K562 (cell line): ENCODE measurements around the gene NMRAL1. TPM values are rescaled to one million over a fixed set of nuclear protein-coding genes. Genes with fewer than 3 reads are reported as not detected.
A peak's percentile ranks its signal among the peaks of the same experiment; 100 is the strongest.

Source experiments
- AFF1 ChIP-seq, 2 experiments: fragments of 450-650 bp; IDR thresholded peaks; 2 replicates each; pipeline ENCODE4 v1.6.1; 2018; ENCODE audit warnings: mild to moderate bottlenecking in 2 of 2, low read depth in 1 of 2; ENCODE audit not compliant: partially characterized antibody in 2 of 2
- CBX3 ChIP-seq, 2 experiments: IDR thresholded peaks; 1 replicate in 1 of 2; 2 replicates in 1 of 2; pipeline ENCODE4 v1.6.1; 2012; ENCODE audit warnings: inconsistent platforms in 2 of 2, low read length in 2 of 2, borderline replicate concordance in 1 of 2, control low read depth in 1 of 2
- CBX5 ChIP-seq: IDR thresholded peaks from 2 replicates; pipeline ENCODE4 v1.6.1; 2014; ENCODE audit warnings: low read depth, borderline replicate concordance
- EP400 ChIP-seq: fragments of 450-650 bp; IDR thresholded peaks from 2 replicates; pipeline ENCODE4 v1.6.1; 2017; ENCODE audit warnings: antibody characterized with exemption, mild to moderate bottlenecking, moderate library complexity
- HDAC8 ChIP-seq: fragments of 450-650 bp; IDR thresholded peaks from 2 replicates; pipeline ENCODE4 v1.6.1; 2016; ENCODE audit warnings: mild to moderate bottlenecking, missing genetic modification characterization, moderate library complexity, missing compliant biosample characterization
- HNRNPK ChIP-seq: fragments of 200-400 bp; formaldehyde crosslinking; IDR thresholded peaks from one replicate; pipeline ENCODE4 v1.6.1; 2018; ENCODE audit warnings: mild to moderate bottlenecking, low read depth, low read length; ENCODE audit not compliant: poor library complexity, severe bottlenecking
- ILF3 ChIP-seq: fragments of 450-650 bp; IDR thresholded peaks from 2 replicates; pipeline ENCODE4 v1.6.1; 2018; ENCODE audit warnings: antibody characterized with exemption, mild to moderate bottlenecking, moderate library complexity, borderline replicate concordance
- KLF10 ChIP-seq: fragments of 250-450 bp; sonication (Bioruptor Pico); IDR thresholded peaks from 2 replicates; pipeline ENCODE4 v1.6.1; 2021; ENCODE audit warnings: matching md5 sums
- MBD1 ChIP-seq: fragments of 250-450 bp; sonication (Bioruptor Pico); IDR thresholded peaks from 2 replicates; pipeline ENCODE4 v1.8.0; 2022; ENCODE audit warnings: inconsistent platforms
- NFIC ChIP-seq: fragments of 450-650 bp; IDR thresholded peaks from 2 replicates; pipeline ENCODE4 v1.6.1; 2017; ENCODE audit warnings: mild to moderate bottlenecking, inconsistent platforms
- POLR2AphosphoS2 ChIP-seq: IDR thresholded peaks from 2 replicates; pipeline ENCODE4 v1.6.1; 2012; ENCODE audit warnings: low read length, improper control_type of control experiment
- PRPF4 ChIP-seq: fragments of 200-400 bp; formaldehyde crosslinking; IDR thresholded peaks from one replicate; pipeline ENCODE4 v1.6.1; 2017; ENCODE audit warnings: low read length, low read depth, mild to moderate bottlenecking; ENCODE audit not compliant: insufficient read depth, poor library complexity, severe bottlenecking
- SMC3 ChIP-seq: conservative IDR thresholded peaks from 2 replicates; pipeline ENCODE4 v1.6.1; 2011; ENCODE audit warnings: low read depth, low read length, improper control_type of control experiment; ENCODE audit not compliant: insufficient read depth
- SNIP1 ChIP-seq: fragments of 450-650 bp; IDR thresholded peaks from 2 replicates; pipeline ENCODE4 v1.7.1; 2017; ENCODE audit warnings: low read depth, mild to moderate bottlenecking
- TAL1 ChIP-seq: fragments of 450-650 bp; IDR thresholded peaks from 2 replicates; pipeline ENCODE4 v1.6.1; 2016; ENCODE audit warnings: mild to moderate bottlenecking
- TARDBP ChIP-seq: fragments of 450-650 bp; IDR thresholded peaks from 2 replicates; pipeline ENCODE4 v1.6.1; 2016
- TBL1XR1 ChIP-seq, 2 experiments: IDR thresholded peaks; 2 replicates each; pipeline ENCODE4 v1.6.1; 2012; ENCODE audit warnings: improper control_type of control experiment in 2 of 2, low read length in 2 of 2, mild to moderate bottlenecking in 1 of 2
- XRCC5 ChIP-seq: fragments of 200-400 bp; formaldehyde crosslinking; IDR thresholded peaks from 2 replicates; pipeline ENCODE4 v1.6.1; 2017; ENCODE audit warnings: low read depth, mild to moderate bottlenecking, low read length
- ZBTB8A ChIP-seq: fragments of 450-650 bp; IDR thresholded peaks from 2 replicates; pipeline ENCODE4 v1.6.1; 2018; ENCODE audit warnings: mild to moderate bottlenecking, moderate library complexity; ENCODE audit not compliant: partially characterized antibody
- ZNF655 ChIP-seq: fragments of 250-450 bp; sonication (Bioruptor Pico); IDR thresholded peaks from 2 replicates; pipeline ENCODE4 v1.5.0; 2021
- ZNF699 ChIP-seq: fragments of 250-450 bp; sonication (Bioruptor Pico); IDR thresholded peaks from 2 replicates; pipeline ENCODE4 v1.8.0; 2021; ENCODE audit warnings: mild to moderate bottlenecking, moderate library complexity; ENCODE audit not compliant: insufficient replicate concordance
- polyA plus RNA-seq, 8 experiments: library from polyadenylated mRNA; depleted of rRNA in 4 of 8; stranded (reverse) in 5 of 8; unstranded in 3 of 8; fragments of >200 nt; fragmentation: Nextera tagmentation in 2 of 8; fragmentation: Illumina TruSeq in 1 of 8; extraction: Ambion mirVana in 2 of 8; extraction: Trizol in 1 of 8; gene quantifications; 2 replicates each; pipeline versions ENCODE4 v1.2.1 to v1.2.3, GENCODE V29; 2011 to 2014; ENCODE audit warnings: inconsistent platforms in 1 of 8, missing spikeins in 1 of 8
- total RNA-seq, 7 experiments: library from RNA; depleted of rRNA in 6 of 7; stranded (reverse); fragments of >200 nt in 6 of 7; fragmentation: Illumina TruSeq in 2 of 7; extraction: Trizol in 2 of 7; gene quantifications; 2 replicates each; pipeline versions ENCODE4 v1.2.1 to v1.2.3, GENCODE V29; 2011 to 2021; ENCODE audit warnings: low replicate concordance in 1 of 7

The NMRAL1 gene
- total and polyA plus RNA-seq, 9 of the 15 experiments (the other 6 are each of a cell fraction or from before 2014, with no cell fraction given): 6.3 to 116 (median 63.2) TPM

- TF ChIP-seq AFF1 (IDR thresholded peaks at IDR 0.05; ENCODE audit: low read depth in 1 of 2, partially characterized antibody in 2 of 2): peak in 1 of 2 experiments; percentile 35
- no peak for TF ChIP-seq ZBTB8A
- no peak for TF ChIP-seq ZNF655 (CRISPR knock-in tag)
- TF ChIP-seq TAL1: 0 out of 2 replicates have a peak, but pooled peaks have one; percentile 7
- no peak for TF ChIP-seq CBX5
- no peak for TF ChIP-seq ZNF699 (CRISPR knock-in tag)
- TF ChIP-seq SMC3: no peak
- 0 out of 4 replicates have a peak, but pooled peaks have one; percentile 17 to 31 for TF ChIP-seq TBL1XR1 (IDR thresholded peaks at IDR 0.05; ENCODE audit: low read length in 2 of 2)
- peak; percentile 65 for TF ChIP-seq EP400
- TF ChIP-seq XRCC5: no peak
- no peak for TF ChIP-seq TARDBP
- TF ChIP-seq HNRNPK: no peak
- TF ChIP-seq NFIC: no peak
- TF ChIP-seq KLF10: 0 out of 2 replicates have a peak, but pooled peaks have one; percentile 38
- no peak for TF ChIP-seq SNIP1
- no peak for TF ChIP-seq CBX3 (IDR thresholded peaks at IDR 0.05; ENCODE audit: borderline replicate concordance in 1 of 2, low read length in 2 of 2)
- no peak for TF ChIP-seq MBD1 (CRISPR knock-in tag)
- TF ChIP-seq PRPF4: no peak
- peak; percentile 58; the same call in 1 of the 2 replicates for TF ChIP-seq ILF3
- TF ChIP-seq HDAC8 (tag): no peak
- peak; percentile 95; the same call in 1 of the 2 replicates for TF ChIP-seq POLR2AphosphoS2
These were observed 40.3 kb downstream of the NMRAL1 start (continued) for GRCh38 chr16:4433914-4434787.
